ENCODE measurements around the gene GPR108. TPM values are rescaled to one million over a fixed set of nuclear protein-coding genes. Genes with fewer than 3 reads are reported as not detected.

The GPR108 gene
- total and polyA plus RNA-seq, 2 of the 8 experiments (the other 6 are each of a cell fraction or from before 2014, with no cell fraction given), result 34.9 to 46.0 TPM

GRCh38 chr19:6709549-6709948 lies 27.8 kb downstream of the GPR108 start:
- H3K18ac ChIP-seq (ENCODE audit: extremely low read depth, low read length), result no peak overlapping the region
- H3K4me1 ChIP-seq (replicated peaks in 1 of 4; ENCODE audit: control insufficient read depth in 3 of 4, insufficient read depth in 4 of 4, low read length in 3 of 4), result peaks cover 0 to 12% (median 2%) of the 10 kb centered on the region in 4 experiments; a peak in 4 of 7 replicates
- H3K36me3 ChIP-seq (ENCODE audit: control insufficient read depth in 2 of 4, insufficient read depth in 4 of 4, low read length in 3 of 4), result no peaks in the 10 kb centered on the region
- peak overlapping the region in 1 of 4 experiments; percentile 58; a peak in 2 of 8 replicates for H3K4me3 ChIP-seq (ENCODE audit: extremely low read depth in 1 of 4, insufficient read depth in 2 of 4, low read depth in 3 of 4, low read length in 4 of 4)
- no peak overlapping the region for H3K14ac ChIP-seq (ENCODE audit: insufficient read length)
- no peak overlapping the region for H2BK12ac ChIP-seq (ENCODE audit: low read depth, low read length)
- H2BK120ac ChIP-seq (replicated peaks; ENCODE audit: low read depth, low read length), result no peak overlapping the region
- H3K4ac ChIP-seq (replicated peaks; ENCODE audit: insufficient read length, low read depth, low read length), result no peak overlapping the region
- H4K5ac ChIP-seq (ENCODE audit: insufficient read length, low read depth, low read length), result no peak overlapping the region
- H3K9me3 ChIP-seq (ENCODE audit: insufficient read depth in 2 of 2, low read depth in 1 of 2, low read length in 1 of 2), result no peaks in the 10 kb centered on the region
- no peak overlapping the region for H2BK20ac ChIP-seq (ENCODE audit: low read length)
- H3K23ac ChIP-seq (ENCODE audit: insufficient read length), result no peak overlapping the region
- DNase-seq (ENCODE audit: low read depth in 1 of 2, low spot score in 2 of 2), result no peak
- ChIA-PET POLR2A (ENCODE audit: partially characterized antibody) (no interaction called here), CTCF (ENCODE audit: partially characterized antibody) (interaction anchor here (1.4 kb wide), 1 partner anchor 39 kb away, joined by 3 read pairs; the partner anchor contains the start of gene TNFSF14)
- H3K79me1 ChIP-seq (ENCODE audit: low read depth, low read length), result no peaks in the 10 kb centered on the region
- H3K56ac ChIP-seq (replicated peaks; ENCODE audit: insufficient read length, low read depth, low read length), result no peak overlapping the region
- no peak overlapping the region for H4K8ac ChIP-seq (ENCODE audit: extremely low read depth, insufficient read depth, low read length)
- no peak overlapping the region for H3K9ac ChIP-seq (replicated peaks in 1 of 4; ENCODE audit: extremely low read depth in 1 of 4, low read depth in 3 of 4, low read length in 3 of 4)
- H3K79me2 ChIP-seq (ENCODE audit: control insufficient read depth in 1 of 2, insufficient read depth in 2 of 2, low read length in 2 of 2), result no peaks in the 10 kb centered on the region
- H4K20me1 ChIP-seq (replicated peaks in 1 of 2; ENCODE audit: control insufficient read depth in 1 of 2, insufficient read depth in 2 of 2, low read length in 2 of 2), result no peaks in the 10 kb centered on the region
- no peak overlapping the region for H2BK15ac ChIP-seq (ENCODE audit: low read length)
- peaks cover 0 to 22% (median 18%) of the 10 kb centered on the region in 4 experiments; a peak in 6 of 7 replicates for H3K27me3 ChIP-seq (replicated peaks in 1 of 4; ENCODE audit: control insufficient read depth in 3 of 4, extremely low read depth in 1 of 4, insufficient read depth in 3 of 4, low read length in 3 of 4)
- no peak overlapping the region for H2AFZ ChIP-seq (ENCODE audit: low read length)
- peaks cover 9% of the 10 kb centered on the region for H3K23me2 ChIP-seq (ENCODE audit: low read depth, low read length)
- H3K27ac ChIP-seq (ENCODE audit: low read depth, low read length), result no peak overlapping the region
- WGBS, 2 experiments (ENCODE audit: extremely low coverage in 1 of 2, insufficient coverage in 1 of 2, insufficient read length in 1 of 2, insufficient replicate concordance in 2 of 2, low coverage in 1 of 2, low lambda C conversion rate in 2 of 2, missing lambda C conversion rate in 1 of 2), result 66% methylated on average over 14 of the region's 14 CpGs; no CpG with 5 or more reads in 1 of the 2 experiments
- no peak for FAIRE-seq
- no peak overlapping the region for H2BK5ac ChIP-seq (ENCODE audit: low read depth, low read length)
- no peak overlapping the region for H4K91ac ChIP-seq (replicated peaks; ENCODE audit: insufficient read length, low read length)
- H2AK5ac ChIP-seq (ENCODE audit: low read depth, low read length), result no peak overlapping the region
- H3K4me2 ChIP-seq (ENCODE audit: insufficient read depth in 1 of 2, low read depth in 2 of 2, low read length in 2 of 2), result peak overlapping the region; percentile 49 to 75; a peak in 3 of 4 replicates
- TF ChIP-seq RFX5 (IDR thresholded peaks at IDR 0.05; ENCODE audit: borderline replicate concordance, low read depth, low read length) (no peak), SP4 (IDR thresholded peaks at IDR 0.05; ENCODE audit: low read length) (no peak), FOSL1 (IDR thresholded peaks at IDR 0.05; ENCODE audit: insufficient read depth, low read depth, low read length) (no peak), TAF7 (optimal IDR thresholded peaks at IDR 0.05; ENCODE audit: borderline replicate concordance, low read depth, low read length) (no peak), SIX5 (IDR thresholded peaks at IDR 0.05; ENCODE audit: low read depth, low read length) (no peak), EGR1 (IDR thresholded peaks at IDR 0.05; ENCODE audit: borderline replicate concordance, low read depth, low read length) (no peak)
